Ishikawa (cell line): ENCODE results near the gene FGFBP2.

ENCODE experiments used
- EP300 ChIP-seq: IDR thresholded peaks from 2 replicates; pipeline ENCODE4 v1.6.1; 2012; ENCODE audit warnings: borderline replicate concordance
- RAD21 ChIP-seq: IDR thresholded peaks from 2 replicates; pipeline ENCODE4 v1.6.1; 2012; ENCODE audit warnings: low read depth
- TAF1 ChIP-seq: IDR thresholded peaks from 2 replicates; pipeline ENCODE4 v1.6.1; 2012; ENCODE audit warnings: low read depth, mild to moderate bottlenecking
- TCF12 ChIP-seq: IDR thresholded peaks from 2 replicates; pipeline ENCODE4 v1.6.1; 2012; ENCODE audit warnings: low read depth
- ZBTB7A ChIP-seq: IDR thresholded peaks from 2 replicates; pipeline ENCODE4 v1.6.1; 2012; ENCODE audit warnings: low read depth
- TF ChIP-seq, protein P1 (sequence below): IDR thresholded peaks from 2 replicates; pipeline ENCODE4 v1.6.1; 2012

DNA sequence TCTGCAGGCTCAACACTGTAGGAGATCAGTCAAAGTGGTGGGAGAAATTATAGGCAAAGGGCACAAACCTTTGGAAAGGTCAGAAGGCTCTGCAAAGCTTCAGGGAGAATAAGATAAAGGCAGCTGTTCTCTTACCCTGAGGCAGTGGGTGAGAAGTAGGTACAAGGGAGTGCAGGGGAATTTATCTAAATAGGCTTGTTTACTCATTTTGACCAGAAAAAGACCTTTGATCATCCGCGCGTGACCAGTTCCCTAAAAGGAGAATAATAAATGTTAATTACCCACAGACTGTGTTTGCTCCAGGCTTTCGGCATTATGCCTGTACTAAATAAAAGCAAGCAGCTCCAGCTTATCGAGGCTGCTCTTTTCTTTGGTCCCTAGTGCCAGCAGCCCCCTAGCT, 9.3 kb downstream of the FGFBP2 start:
- TF ChIP-seq RAD21 (no peak), TAF1 (no peak), EP300 (no peak), TCF12 (no peak), ZBTB7A (no peak)
- TF ChIP-seq, protein P1, sequence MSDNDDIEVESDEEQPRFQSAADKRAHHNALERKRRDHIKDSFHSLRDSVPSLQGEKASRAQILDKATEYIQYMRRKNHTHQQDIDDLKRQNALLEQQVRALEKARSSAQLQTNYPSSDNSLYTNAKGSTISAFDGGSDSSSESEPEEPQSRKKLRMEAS = no peak
